PC-3 (cell line): Measurements from ENCODE around the gene HAP1. TPM values are rescaled to one million over a fixed set of nuclear protein-coding genes. Genes with fewer than 3 reads are reported as not detected.
"Not testable (repeated sequence)": the region's sequence is repeated elsewhere in the genome, so short reads cannot be mapped to it uniquely, and the experiment has no call there.

Experiments
- ATAC-seq: fragments of 200-7000 bp; cut with Tn5 transposase; 2 replicates; pipeline ENCODE4 v1.9.1; 2020; ENCODE audit warnings: mild to moderate bottlenecking, moderate library complexity
- BruUV-seq: library from RNA; stranded (reverse); fragments of 400-500 nt; replicated peaks from 2 replicates; lab custom pipeline; 2021; lab: Mats Ljungman, UMichigan
- CTCF ChIA-PET: fragments of 300-600 bp; sonication (Branson Sonifier 250); formaldehyde crosslinking; loops from one replicate; lab custom pipeline; 2022; ENCODE audit warnings: antibody characterized with exemption; lab: Charles Lee
- POLR2A ChIA-PET: fragments of 300-600 bp; sonication (Branson Sonifier 250); formaldehyde crosslinking; loops from one replicate; lab custom pipeline; 2022; ENCODE audit warnings: antibody characterized with exemption; ENCODE audit not compliant: unreplicated experiment; lab: Charles Lee
- DNase-seq: peaks from one replicate; pipeline ENCODE4 v3.0.0-alpha.2; 2015
- H2AFZ ChIP-seq: fragments of 300-600 bp; sonication (generic); 2 replicates; pipeline ENCODE4 v1.6.0; 2016; ENCODE audit warnings: antibody characterized with exemption, low read length
- H3F3A ChIP-seq: fragments of 300-600 bp; sonication (generic); one replicate; pipeline ENCODE4 v1.6.0; 2017; ENCODE audit warnings: antibody characterized with exemption, low read length, control low read depth, mild to moderate bottlenecking; ENCODE audit not compliant: unreplicated experiment
- H3K27ac ChIP-seq: fragments of 300-600 bp; sonication (generic); 2 replicates; pipeline ENCODE4 v1.5.1; 2016; ENCODE audit warnings: mild to moderate bottlenecking, low read length
- H3K27me3 ChIP-seq: fragments of 300-600 bp; sonication (generic); 2 replicates; pipeline ENCODE4 v1.6.1; 2016; ENCODE audit warnings: low read length, mixed read lengths
- H3K36me3 ChIP-seq: fragments of 300-600 bp; sonication (generic); 2 replicates; pipeline ENCODE4 v1.6.1; 2016; ENCODE audit warnings: low read depth, mixed run types, low read length, mixed read lengths
- H3K4me1 ChIP-seq: fragments of 300-600 bp; sonication (generic); 2 replicates; pipeline ENCODE4 v1.5.1; 2016; ENCODE audit warnings: low read length; ENCODE audit not compliant: insufficient read depth
- H3K4me2 ChIP-seq: fragments of 300-600 bp; sonication (generic); 2 replicates; pipeline ENCODE4 v1.6.0; 2016; ENCODE audit warnings: low read length
- H3K4me3 ChIP-seq: fragments of 300-600 bp; sonication (generic); 2 replicates; pipeline ENCODE4 v1.5.1; 2016; ENCODE audit warnings: mild to moderate bottlenecking, low read length, mixed read lengths
- H3K79me2 ChIP-seq: fragments of 300-600 bp; sonication (generic); 2 replicates; pipeline ENCODE4 v1.6.1; 2017; ENCODE audit warnings: low read length, mixed read lengths
- H3K9ac ChIP-seq: fragments of 300-600 bp; sonication (generic); 2 replicates; pipeline ENCODE4 v1.6.0; 2016; ENCODE audit warnings: mild to moderate bottlenecking, low read length
- H3K9me2 ChIP-seq: fragments of 300-600 bp; sonication (generic); replicated peaks from 2 replicates; pipeline ENCODE4 v1.6.1; 2016; ENCODE audit warnings: mixed run types, low read length, mixed read lengths
- H3K9me3 ChIP-seq: fragments of 300-600 bp; sonication (generic); 2 replicates; pipeline ENCODE4 v1.6.1; 2016; ENCODE audit warnings: low read length, mixed read lengths
- H4K20me1 ChIP-seq: fragments of 300-600 bp; sonication (generic); 2 replicates; pipeline ENCODE4 v1.6.1; 2016; ENCODE audit warnings: low read length, mixed read lengths
- EZH2 ChIP-seq: fragments of 300-600 bp; sonication (generic); IDR thresholded peaks from one replicate; pipeline ENCODE4 v1.6.1; 2017; ENCODE audit warnings: antibody characterized with exemption, mild to moderate bottlenecking, low read length; ENCODE audit not compliant: unreplicated experiment
- EZH2phosphoT487 ChIP-seq: fragments of 300-600 bp; sonication (generic); IDR thresholded peaks from 2 replicates; pipeline ENCODE4 v1.6.1; 2018; ENCODE audit warnings: mild to moderate bottlenecking, antibody characterized with exemption, low read length, borderline replicate concordance
- intact Hi-C: fragments of 100-400 bp; cut with micrococcal nuclease; formaldehyde crosslinking; loops from 2 replicates; pipeline ENCODE4 v1.9.0; 2023
- total RNA-seq: library from RNA; depleted of rRNA; stranded (reverse); fragments of >200 nt; gene quantifications from 2 replicates; pipeline ENCODE4 v1.2.3, GENCODE V29; 2014
- TF ChIP-seq, protein P1 (sequence below): fragments of 300-600 bp; sonication (generic); conservative IDR thresholded peaks from 2 replicates; pipeline ENCODE4 v1.5.1; 2017; ENCODE audit warnings: antibody characterized with exemption, low read depth, mild to moderate bottlenecking, low read length

The HAP1 gene
- total RNA-seq, 1 experiment from 2014 or later: 1.2 TPM

DNA sequence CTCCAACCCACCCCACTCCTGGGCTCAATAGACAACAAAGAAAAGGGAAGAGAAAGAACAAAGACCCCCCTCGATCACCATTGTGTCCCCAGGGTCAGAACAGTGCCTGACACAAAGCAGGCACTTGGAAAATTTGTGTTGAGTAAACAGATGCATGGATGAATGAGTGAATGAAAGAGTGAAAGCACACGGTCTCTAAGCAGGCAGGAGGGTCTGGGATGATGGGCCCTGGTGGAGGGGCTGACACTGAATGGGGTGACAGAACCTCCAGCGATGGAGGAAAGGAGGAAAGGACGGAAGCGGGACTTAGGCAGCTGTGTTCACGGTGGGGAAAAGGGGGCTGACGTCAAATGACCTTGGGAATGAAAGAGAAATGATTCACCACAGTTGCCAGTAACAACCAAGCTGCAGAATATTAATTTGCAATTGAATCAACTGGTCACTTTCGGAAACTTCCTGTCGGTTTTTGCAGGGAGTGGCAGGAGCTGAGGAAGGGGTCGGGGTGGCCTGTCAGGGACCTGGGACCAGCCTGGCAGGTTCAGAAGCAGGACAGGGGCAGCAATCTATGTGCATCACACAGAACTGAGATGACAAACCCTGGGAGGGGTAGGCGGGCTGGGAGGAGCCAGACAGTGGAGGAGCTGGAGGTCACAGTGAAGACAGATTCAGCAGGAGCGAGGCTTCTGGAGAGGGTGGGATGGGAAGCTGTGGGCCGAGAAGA lies 29.0 kb downstream of the HAP1 start:
- Histone ChIP-seq H3K9me2 (no peaks in the 10 kb centered on the region), H3K9ac (no peak overlapping the region), H3K4me2 (no peak overlapping the region), H3F3A (no peaks in the 10 kb centered on the region), H3K4me1 (no peaks in the 10 kb centered on the region), H3K36me3 (no peaks in the 10 kb centered on the region), H3K79me2 (no peaks in the 10 kb centered on the region), H3K27me3 (no peaks in the 10 kb centered on the region), H3K4me3 (no peak overlapping the region), H2AFZ (no peak overlapping the region), H3K9me3 (no peaks in the 10 kb centered on the region), H4K20me1 (no peaks in the 10 kb centered on the region), H3K27ac (no peak overlapping the region)
- no TSS peak for BruUV-seq
- intact Hi-C loops: no loop called here
- POLR2A ChIA-PET: no interaction called here
- no peak for DNase-seq
- no peak for ATAC-seq
- no peak for TF ChIP-seq EZH2
- TF ChIP-seq, protein P1, sequence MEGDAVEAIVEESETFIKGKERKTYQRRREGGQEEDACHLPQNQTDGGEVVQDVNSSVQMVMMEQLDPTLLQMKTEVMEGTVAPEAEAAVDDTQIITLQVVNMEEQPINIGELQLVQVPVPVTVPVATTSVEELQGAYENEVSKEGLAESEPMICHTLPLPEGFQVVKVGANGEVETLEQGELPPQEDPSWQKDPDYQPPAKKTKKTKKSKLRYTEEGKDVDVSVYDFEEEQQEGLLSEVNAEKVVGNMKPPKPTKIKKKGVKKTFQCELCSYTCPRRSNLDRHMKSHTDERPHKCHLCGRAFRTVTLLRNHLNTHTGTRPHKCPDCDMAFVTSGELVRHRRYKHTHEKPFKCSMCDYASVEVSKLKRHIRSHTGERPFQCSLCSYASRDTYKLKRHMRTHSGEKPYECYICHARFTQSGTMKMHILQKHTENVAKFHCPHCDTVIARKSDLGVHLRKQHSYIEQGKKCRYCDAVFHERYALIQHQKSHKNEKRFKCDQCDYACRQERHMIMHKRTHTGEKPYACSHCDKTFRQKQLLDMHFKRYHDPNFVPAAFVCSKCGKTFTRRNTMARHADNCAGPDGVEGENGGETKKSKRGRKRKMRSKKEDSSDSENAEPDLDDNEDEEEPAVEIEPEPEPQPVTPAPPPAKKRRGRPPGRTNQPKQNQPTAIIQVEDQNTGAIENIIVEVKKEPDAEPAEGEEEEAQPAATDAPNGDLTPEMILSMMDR: no peak
- TF ChIP-seq EZH2phosphoT487: no peak
- CTCF ChIA-PET: no interaction called here

DNA sequence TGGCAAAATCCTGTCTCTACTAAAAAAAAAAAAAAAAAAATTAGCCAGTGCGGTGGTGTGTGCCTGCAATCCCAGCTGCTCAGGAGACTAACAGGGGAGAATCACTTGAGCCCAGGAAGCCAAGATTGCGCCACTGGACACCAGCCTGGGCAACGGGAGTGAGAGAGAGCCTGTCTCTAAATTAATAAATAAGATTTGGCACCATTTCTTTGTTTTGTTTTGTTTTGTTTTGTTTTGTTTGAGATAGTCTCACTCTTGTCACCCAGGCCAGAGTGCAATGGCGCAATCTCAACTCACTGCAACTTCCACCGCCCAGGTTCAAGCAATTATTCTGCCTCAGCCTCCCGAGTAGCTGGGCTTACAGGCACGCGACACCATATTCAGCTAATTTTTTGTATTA lies 31.7 kb downstream of the HAP1 start:
- TF ChIP-seq EZH2phosphoT487 (no peak), EZH2 (no peak)
- TF ChIP-seq, protein P1: no peak
- Histone ChIP-seq H3K9ac (no peak overlapping the region), H3K27ac (no peak overlapping the region), H3K4me2 (no peak overlapping the region), H2AFZ (no peak overlapping the region), H3K4me1 (no peaks in the 10 kb centered on the region), H4K20me1 (no peaks in the 10 kb centered on the region), H3K9me3 (no peaks in the 10 kb centered on the region), H3K9me2 (no peaks in the 10 kb centered on the region), H3K27me3 (no peaks in the 10 kb centered on the region), H3K79me2 (no peaks in the 10 kb centered on the region), H3K36me3 (no peaks in the 10 kb centered on the region), H3F3A (no peaks in the 10 kb centered on the region), H3K4me3 (no peak overlapping the region)
- BruUV-seq: no TSS peak
- ATAC-seq (no peak), DNase-seq (no peak)
- intact Hi-C loops: no loop called here
- ChIA-PET POLR2A (no interaction called here), CTCF (no interaction called here)

DNA sequence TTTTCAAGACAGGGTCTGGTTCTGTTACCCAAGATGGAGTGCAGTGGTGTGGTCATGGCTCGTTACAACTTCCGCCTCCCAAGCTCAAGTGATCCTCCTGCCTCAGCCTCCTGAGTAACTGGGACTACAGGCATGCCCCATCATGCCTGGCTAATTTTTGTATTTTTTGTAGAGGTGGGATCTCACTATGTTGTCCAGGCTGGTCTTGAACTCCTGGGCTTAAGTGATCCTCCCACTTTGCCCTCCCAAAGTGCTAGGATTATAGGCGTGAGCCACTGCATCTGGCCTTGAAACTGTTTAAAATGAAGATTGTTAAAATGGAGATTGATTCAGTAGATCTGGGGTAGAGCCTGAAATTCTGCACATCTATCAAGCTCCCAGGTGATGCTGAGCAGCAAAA lies 33.6 kb downstream of the HAP1 start:
- BruUV-seq, H3K9ac ChIP-seq, H3F3A ChIP-seq, H3K4me2 ChIP-seq, H3K4me1 ChIP-seq, ATAC-seq, CTCF ChIA-PET, H3K27ac ChIP-seq, H3K79me2 ChIP-seq, POLR2A ChIA-PET, H3K9me2 ChIP-seq, DNase-seq, H3K36me3 ChIP-seq, H3K9me3 ChIP-seq, H4K20me1 ChIP-seq, intact Hi-C loops, H3K4me3 ChIP-seq, H2AFZ ChIP-seq, H3K27me3 ChIP-seq: not testable (repeated sequence)
